PC-3 (cell line): Measurements from ENCODE around the gene CAMK1D. TPM values are rescaled to one million over a fixed set of nuclear protein-coding genes. Genes with fewer than 3 reads are reported as not detected.

Source experiments
- ATAC-seq: fragments of 200-7000 bp; cut with Tn5 transposase; 2 replicates; pipeline ENCODE4 v1.9.1; 2020; ENCODE audit warnings: mild to moderate bottlenecking, moderate library complexity
- BruUV-seq: library from RNA; stranded (reverse); fragments of 400-500 nt; replicated peaks from 2 replicates; lab custom pipeline; 2021; lab: Mats Ljungman, UMichigan
- CTCF ChIA-PET: fragments of 300-600 bp; sonication (Branson Sonifier 250); formaldehyde crosslinking; loops from one replicate; lab custom pipeline; 2022; ENCODE audit warnings: antibody characterized with exemption; lab: Charles Lee
- POLR2A ChIA-PET: fragments of 300-600 bp; sonication (Branson Sonifier 250); formaldehyde crosslinking; loops from one replicate; lab custom pipeline; 2022; ENCODE audit warnings: antibody characterized with exemption; ENCODE audit not compliant: unreplicated experiment; lab: Charles Lee
- DNase-seq: peaks from one replicate; pipeline ENCODE4 v3.0.0-alpha.2; 2015
- H2AFZ ChIP-seq: fragments of 300-600 bp; sonication (generic); 2 replicates; pipeline ENCODE4 v1.6.0; 2016; ENCODE audit warnings: antibody characterized with exemption, low read length
- H3F3A ChIP-seq: fragments of 300-600 bp; sonication (generic); one replicate; pipeline ENCODE4 v1.6.0; 2017; ENCODE audit warnings: antibody characterized with exemption, low read length, control low read depth, mild to moderate bottlenecking; ENCODE audit not compliant: unreplicated experiment
- H3K27ac ChIP-seq: fragments of 300-600 bp; sonication (generic); 2 replicates; pipeline ENCODE4 v1.5.1; 2016; ENCODE audit warnings: mild to moderate bottlenecking, low read length
- H3K27me3 ChIP-seq: fragments of 300-600 bp; sonication (generic); 2 replicates; pipeline ENCODE4 v1.6.1; 2016; ENCODE audit warnings: low read length, mixed read lengths
- H3K36me3 ChIP-seq: fragments of 300-600 bp; sonication (generic); 2 replicates; pipeline ENCODE4 v1.6.1; 2016; ENCODE audit warnings: low read depth, mixed run types, low read length, mixed read lengths
- H3K4me1 ChIP-seq: fragments of 300-600 bp; sonication (generic); 2 replicates; pipeline ENCODE4 v1.5.1; 2016; ENCODE audit warnings: low read length; ENCODE audit not compliant: insufficient read depth
- H3K4me2 ChIP-seq: fragments of 300-600 bp; sonication (generic); 2 replicates; pipeline ENCODE4 v1.6.0; 2016; ENCODE audit warnings: low read length
- H3K4me3 ChIP-seq: fragments of 300-600 bp; sonication (generic); 2 replicates; pipeline ENCODE4 v1.5.1; 2016; ENCODE audit warnings: mild to moderate bottlenecking, low read length, mixed read lengths
- H3K79me2 ChIP-seq: fragments of 300-600 bp; sonication (generic); 2 replicates; pipeline ENCODE4 v1.6.1; 2017; ENCODE audit warnings: low read length, mixed read lengths
- H3K9ac ChIP-seq: fragments of 300-600 bp; sonication (generic); 2 replicates; pipeline ENCODE4 v1.6.0; 2016; ENCODE audit warnings: mild to moderate bottlenecking, low read length
- H3K9me2 ChIP-seq: fragments of 300-600 bp; sonication (generic); replicated peaks from 2 replicates; pipeline ENCODE4 v1.6.1; 2016; ENCODE audit warnings: mixed run types, low read length, mixed read lengths
- H3K9me3 ChIP-seq: fragments of 300-600 bp; sonication (generic); 2 replicates; pipeline ENCODE4 v1.6.1; 2016; ENCODE audit warnings: low read length, mixed read lengths
- H4K20me1 ChIP-seq: fragments of 300-600 bp; sonication (generic); 2 replicates; pipeline ENCODE4 v1.6.1; 2016; ENCODE audit warnings: low read length, mixed read lengths
- EZH2 ChIP-seq: fragments of 300-600 bp; sonication (generic); IDR thresholded peaks from one replicate; pipeline ENCODE4 v1.6.1; 2017; ENCODE audit warnings: antibody characterized with exemption, mild to moderate bottlenecking, low read length; ENCODE audit not compliant: unreplicated experiment
- EZH2phosphoT487 ChIP-seq: fragments of 300-600 bp; sonication (generic); IDR thresholded peaks from 2 replicates; pipeline ENCODE4 v1.6.1; 2018; ENCODE audit warnings: mild to moderate bottlenecking, antibody characterized with exemption, low read length, borderline replicate concordance
- intact Hi-C: fragments of 100-400 bp; cut with micrococcal nuclease; formaldehyde crosslinking; loops from 2 replicates; pipeline ENCODE4 v1.9.0; 2023
- total RNA-seq: library from RNA; depleted of rRNA; stranded (reverse); fragments of >200 nt; gene quantifications from 2 replicates; pipeline ENCODE4 v1.2.3, GENCODE V29; 2014
- TF ChIP-seq, protein P1 (sequence below): fragments of 300-600 bp; sonication (generic); conservative IDR thresholded peaks from 2 replicates; pipeline ENCODE4 v1.5.1; 2017; ENCODE audit warnings: antibody characterized with exemption, low read depth, mild to moderate bottlenecking, low read length

The CAMK1D gene
- total RNA-seq, 1 experiment from 2014 or later, result 1.3 TPM

DNA sequence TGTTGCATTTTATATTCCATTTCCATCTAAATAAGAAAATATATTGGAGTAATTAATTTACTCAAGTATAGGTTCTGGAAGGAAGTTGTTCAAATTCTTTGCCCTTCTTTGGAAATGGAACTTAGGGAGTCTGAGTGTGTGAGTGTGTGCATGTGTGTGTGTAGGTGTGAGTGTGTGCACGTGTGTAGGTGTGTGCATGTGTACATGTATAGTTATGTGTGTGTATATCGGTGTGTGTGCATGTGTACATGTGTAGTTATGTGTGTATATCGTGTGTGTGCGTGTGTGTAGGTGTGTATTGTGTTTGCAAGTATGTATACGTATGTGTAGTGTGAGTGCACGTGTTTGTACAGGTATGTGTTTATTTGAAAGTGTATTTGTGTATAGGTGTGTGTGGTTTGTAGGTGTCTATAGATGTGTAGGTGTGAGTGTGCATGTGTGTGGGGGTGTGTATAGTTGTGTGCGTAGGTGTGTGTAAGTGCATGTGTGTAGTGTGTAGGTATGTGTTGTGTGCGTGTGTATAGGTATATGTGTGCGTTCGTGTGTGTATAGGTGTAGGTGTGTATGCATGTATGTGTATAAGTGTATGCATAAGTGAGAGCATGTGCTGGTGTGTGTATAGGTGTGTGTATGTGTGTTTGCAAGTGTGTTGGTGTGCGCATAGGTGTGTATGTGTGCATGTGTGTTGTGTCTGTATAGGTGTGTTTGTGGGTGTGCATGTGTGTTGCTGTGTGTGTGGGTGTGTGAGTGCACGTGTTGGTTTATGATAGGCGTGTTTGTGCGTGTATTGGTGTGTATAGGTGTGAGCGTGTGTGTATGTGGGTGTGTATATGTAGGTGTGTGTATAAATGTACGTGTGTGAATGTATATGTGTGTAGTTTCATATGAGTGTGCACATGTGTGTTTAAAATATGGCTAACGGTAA, 266.2 kb downstream of the CAMK1D start:
- Histone ChIP-seq H3K9me3 (no peaks in the 10 kb centered on the region), H3K4me1 (peaks cover 10% of the 10 kb centered on the region), H3K4me2 (no peak overlapping the region), H3K9ac (no peak overlapping the region), H4K20me1 (no peaks in the 10 kb centered on the region), H3K4me3 (no peak overlapping the region), H3K27ac (no peak overlapping the region), H3K27me3 (no peaks in the 10 kb centered on the region), H3F3A (no peaks in the 10 kb centered on the region), H3K9me2 (no peaks in the 10 kb centered on the region), H2AFZ (no peak overlapping the region), H3K36me3 (no peaks in the 10 kb centered on the region), H3K79me2 (no peaks in the 10 kb centered on the region)
- BruUV-seq, result no TSS peak
- intact Hi-C loops, result no loop called here
- ChIA-PET CTCF (no interaction called here), POLR2A (no interaction called here)
- ATAC-seq, result no peak
- no peak for DNase-seq
- TF ChIP-seq EZH2phosphoT487, result no peak
- TF ChIP-seq, protein P1, sequence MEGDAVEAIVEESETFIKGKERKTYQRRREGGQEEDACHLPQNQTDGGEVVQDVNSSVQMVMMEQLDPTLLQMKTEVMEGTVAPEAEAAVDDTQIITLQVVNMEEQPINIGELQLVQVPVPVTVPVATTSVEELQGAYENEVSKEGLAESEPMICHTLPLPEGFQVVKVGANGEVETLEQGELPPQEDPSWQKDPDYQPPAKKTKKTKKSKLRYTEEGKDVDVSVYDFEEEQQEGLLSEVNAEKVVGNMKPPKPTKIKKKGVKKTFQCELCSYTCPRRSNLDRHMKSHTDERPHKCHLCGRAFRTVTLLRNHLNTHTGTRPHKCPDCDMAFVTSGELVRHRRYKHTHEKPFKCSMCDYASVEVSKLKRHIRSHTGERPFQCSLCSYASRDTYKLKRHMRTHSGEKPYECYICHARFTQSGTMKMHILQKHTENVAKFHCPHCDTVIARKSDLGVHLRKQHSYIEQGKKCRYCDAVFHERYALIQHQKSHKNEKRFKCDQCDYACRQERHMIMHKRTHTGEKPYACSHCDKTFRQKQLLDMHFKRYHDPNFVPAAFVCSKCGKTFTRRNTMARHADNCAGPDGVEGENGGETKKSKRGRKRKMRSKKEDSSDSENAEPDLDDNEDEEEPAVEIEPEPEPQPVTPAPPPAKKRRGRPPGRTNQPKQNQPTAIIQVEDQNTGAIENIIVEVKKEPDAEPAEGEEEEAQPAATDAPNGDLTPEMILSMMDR, result no peak
- no peak for TF ChIP-seq EZH2

DNA sequence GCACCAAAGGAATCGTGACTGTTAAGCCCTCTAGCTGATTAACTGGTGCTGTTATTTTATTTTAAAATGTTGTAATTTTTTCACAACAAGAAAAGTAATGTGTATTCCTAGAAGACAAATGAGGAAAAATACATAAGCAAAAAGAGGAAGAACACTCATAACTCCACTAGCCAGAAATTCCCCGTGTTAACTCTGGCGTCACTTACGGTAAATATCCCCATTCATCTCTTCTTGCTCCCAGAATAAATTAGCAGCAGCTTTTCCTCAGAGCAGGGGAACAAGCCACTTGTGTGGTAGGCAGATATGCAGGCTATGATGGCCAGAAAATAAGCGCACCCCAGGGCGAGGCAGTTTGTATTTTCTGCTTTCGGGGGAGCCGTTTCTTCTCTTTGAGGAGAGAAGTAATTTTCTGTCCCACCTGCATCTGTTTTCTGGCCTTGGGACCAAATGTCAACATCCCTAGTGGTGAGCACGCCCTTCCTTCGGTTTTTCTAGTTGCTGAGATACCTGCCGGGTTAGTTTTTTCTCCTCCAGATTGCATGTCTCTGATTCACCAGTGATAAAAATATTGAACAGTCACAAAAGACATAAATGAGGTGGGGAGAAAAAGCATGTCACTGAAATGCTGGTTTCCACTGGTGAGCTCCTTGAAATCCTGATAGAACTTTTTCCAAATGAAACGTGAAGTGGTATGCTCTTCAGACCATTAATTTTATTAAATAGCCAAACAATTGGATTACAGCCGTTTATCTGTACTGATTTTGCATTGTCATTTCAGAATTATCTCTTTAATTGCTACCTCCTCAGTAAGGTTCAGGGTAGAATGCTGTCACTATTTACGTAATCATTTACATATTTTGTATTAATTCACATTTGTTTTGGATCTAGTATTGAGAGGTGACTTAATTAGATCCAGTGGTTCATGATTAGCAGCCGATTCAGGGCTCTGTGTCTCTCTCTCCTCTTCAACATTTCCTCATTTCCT, 268.1 kb downstream of the CAMK1D start:
- peak; percentile 63 for DNase-seq
- peak; percentile 73 for ATAC-seq
- H3K4me3 ChIP-seq, result no peak overlapping the region
- H3K9me3 ChIP-seq, result no peaks in the 10 kb centered on the region
- no peaks in the 10 kb centered on the region for H3K79me2 ChIP-seq
- ChIA-PET POLR2A (no interaction called here), CTCF (no interaction called here)
- intact Hi-C loops, result no loop called here
- H3K9ac ChIP-seq, result no peak overlapping the region
- TF ChIP-seq EZH2phosphoT487 (no peak), EZH2 (no peak)
- TF ChIP-seq, protein P1, result no peak
- H4K20me1 ChIP-seq, result no peaks in the 10 kb centered on the region
- H3K4me1 ChIP-seq, result peaks cover 10% of the 10 kb centered on the region
- H3K27me3 ChIP-seq, result no peaks in the 10 kb centered on the region
- H3K4me2 ChIP-seq, result peak overlapping the region; percentile 65
- no peaks in the 10 kb centered on the region for H3F3A ChIP-seq
- no peaks in the 10 kb centered on the region for H3K36me3 ChIP-seq
- H2AFZ ChIP-seq, result no peak overlapping the region
- no peaks in the 10 kb centered on the region for H3K9me2 ChIP-seq
- peak overlapping the region; percentile 43 for H3K27ac ChIP-seq
- BruUV-seq, result no TSS peak
